Endothelial cell of umbilical vein (primary cell): Measurements from ENCODE around the gene CAMTA1. TPM values are rescaled to one million over a fixed set of nuclear protein-coding genes. Genes with fewer than 3 reads are reported as not detected.

ENCODE experiments used
- BruUV-seq: library from RNA; stranded (reverse); fragments of 400-500 nt; replicated peaks from 2 replicates; lab custom pipeline; 2021; lab: Mats Ljungman, UMichigan
- CTCF ChIA-PET: fragments of 300-600, 350-600 bp; sonication (Branson Sonifier 250); formaldehyde crosslinking; loops from one replicate; lab custom pipeline; 2021; ENCODE audit warnings: antibody characterized with exemption, inconsistent platforms; lab: Charles Lee
- POLR2A ChIA-PET: fragments of 300-600, 350-600 bp; sonication (Branson Sonifier 250); formaldehyde crosslinking; loops from one replicate; lab custom pipeline; 2021; ENCODE audit warnings: antibody characterized with exemption, inconsistent platforms; lab: Charles Lee
- DNase-seq: peaks from one replicate; pipeline ENCODE4 v3.0.0-alpha.2; 2011; ENCODE audit warnings: low read depth, low spot score
- FAIRE-seq: peaks from 2 replicates; lab custom pipeline; 2011; peaks lifted over from hg19 to GRCh38; lab: Jason Lieb, UNC
- H2AFZ ChIP-seq: 2 replicates; pipeline ENCODE4 v1.6.0; 2012; ENCODE audit warnings: low read depth, low read length, control low read depth, inconsistent platforms
- H3K27ac ChIP-seq: 2 replicates; pipeline ENCODE4 v1.5.1; 2011; ENCODE audit warnings: low read depth, mild to moderate bottlenecking, control low read depth, low read length, moderate library complexity; ENCODE audit not compliant: insufficient read depth
- H3K27me3 ChIP-seq, 2 experiments: 2 replicates each; pipeline versions ENCODE4 v1.6.0 to v1.6.1; 2011; ENCODE audit warnings: low read length in 2 of 2, mixed read lengths in 1 of 2; ENCODE audit not compliant: control insufficient read depth in 2 of 2, insufficient read depth in 2 of 2
- H3K36me3 ChIP-seq, 2 experiments: 2 replicates in 1 of 2; 3 replicates in 1 of 2; pipeline ENCODE4 v1.5.1; 2011; ENCODE audit warnings: low read length in 2 of 2, mild to moderate bottlenecking in 1 of 2, moderate library complexity in 1 of 2; ENCODE audit not compliant: control insufficient read depth in 2 of 2, insufficient read depth in 2 of 2; ENCODE audit errors: extremely low read depth in 1 of 2
- H3K4me1 ChIP-seq: 3 replicates; pipeline ENCODE4 v1.5.1; 2011; ENCODE audit warnings: mild to moderate bottlenecking, low read length; ENCODE audit not compliant: control insufficient read depth, insufficient read depth; ENCODE audit errors: extremely low read depth
- H3K4me2 ChIP-seq: 2 replicates; pipeline ENCODE4 v1.6.1; 2011; ENCODE audit warnings: low read length, control low read depth, mixed read lengths; ENCODE audit not compliant: insufficient read depth
- H3K4me3 ChIP-seq, 3 experiments: fragments of 200-600 bp in 1 of 3; sonication (generic), shearing (Covaris generic) in 1 of 3; replicated peaks in 1 of 3; 2 replicates each; pipeline ENCODE4 v1.5.1; 2011 to 2016; ENCODE audit warnings: control low read depth in 3 of 3, low read length in 3 of 3, mild to moderate bottlenecking in 2 of 3, inconsistent platforms in 1 of 3, low read depth in 1 of 3, moderate library complexity in 1 of 3; ENCODE audit not compliant: insufficient read depth in 1 of 3
- H3K79me2 ChIP-seq: 2 replicates; pipeline ENCODE4 v1.6.0; 2012; ENCODE audit warnings: low read length, inconsistent platforms; ENCODE audit not compliant: control insufficient read depth, insufficient read depth
- H3K9ac ChIP-seq: replicated peaks from 2 replicates; pipeline ENCODE3; 2011; ENCODE audit warnings: low read length, control low read depth; ENCODE audit not compliant: insufficient read depth; ENCODE audit errors: extremely low read depth
- H3K9me1 ChIP-seq: replicated peaks from 3 replicates; pipeline ENCODE4 v1.6.0; 2011; ENCODE audit warnings: mild to moderate bottlenecking, low read length; ENCODE audit not compliant: control insufficient read depth, insufficient read depth; ENCODE audit errors: extremely low read depth
- H3K9me3 ChIP-seq: replicated peaks from 2 replicates; pipeline ENCODE4 v1.5.1; 2012; ENCODE audit warnings: low read length, inconsistent platforms; ENCODE audit not compliant: control insufficient read depth, insufficient read depth
- H4K20me1 ChIP-seq: replicated peaks from 2 replicates; pipeline ENCODE3; 2011; ENCODE audit warnings: mild to moderate bottlenecking, low read length; ENCODE audit not compliant: control insufficient read depth, insufficient read depth; ENCODE audit errors: extremely low read depth
- EZH2 ChIP-seq: IDR thresholded peaks from 2 replicates; pipeline ENCODE4 v1.6.1; 2012; ENCODE audit warnings: borderline replicate concordance, low read depth, mild to moderate bottlenecking, moderate library complexity, low read length, inconsistent platforms; ENCODE audit not compliant: severe bottlenecking
- FOS ChIP-seq: IDR thresholded peaks from 2 replicates; pipeline ENCODE4 v1.6.1; 2011; ENCODE audit warnings: mild to moderate bottlenecking, low read length, moderate library complexity, borderline replicate concordance; ENCODE audit not compliant: insufficient read depth
- GATA2 ChIP-seq: IDR thresholded peaks from 2 replicates; pipeline ENCODE4 v1.7.0; 2011; ENCODE audit warnings: low read depth, mild to moderate bottlenecking, moderate library complexity, mixed read lengths, low read length; ENCODE audit not compliant: insufficient read length, insufficient read depth
- JUN ChIP-seq: IDR thresholded peaks from 2 replicates; pipeline ENCODE4 v1.6.1; 2011; ENCODE audit warnings: borderline replicate concordance, low read depth; ENCODE audit not compliant: insufficient read length, insufficient read depth
- MYC ChIP-seq: IDR thresholded peaks from one replicate; pipeline ENCODE4 v1.6.1; 2011; ENCODE audit warnings: mild to moderate bottlenecking, low read depth, low read length
- POLR2A ChIP-seq: IDR thresholded peaks from 2 replicates; pipeline ENCODE4 v1.6.1; 2012; ENCODE audit warnings: low read depth, mild to moderate bottlenecking, control low read depth, low read length
- POLR2AphosphoS5 ChIP-seq: IDR thresholded peaks from 2 replicates; pipeline ENCODE4 v1.6.1; 2012; ENCODE audit warnings: low read depth, mild to moderate bottlenecking, control low read depth, low read length, moderate library complexity; ENCODE audit not compliant: insufficient read depth
- dilution Hi-C: fragments of 300-500 bp; cut with MboI; formaldehyde crosslinking; loops from one replicate; pipeline ENCODE4 v1.15.0; 2019; ENCODE audit warnings: low sequenced_read_pairs; ENCODE audit not compliant: extremely low pct_ligation_motif_present
- intact Hi-C: fragments of 100-400 bp; cut with micrococcal nuclease; formaldehyde crosslinking; loops from one replicate; pipeline ENCODE4 v1.10.0; 2022
- polyA plus RNA-seq, 4 experiments: library from polyadenylated mRNA; depleted of rRNA in 3 of 4; stranded (reverse) in 3 of 4; unstranded in 1 of 4; fragments of >200 nt; gene quantifications; 2 replicates each; pipeline versions ENCODE4 v1.2.1 to v1.2.3, GENCODE V29; 2011 to 2012; ENCODE audit warnings: missing spikeins in 1 of 4
- total RNA-seq: library from RNA; stranded (reverse); gene quantifications from 2 replicates; pipeline ENCODE4 v1.2.3, GENCODE V29; 2021
- TF ChIP-seq, protein P1 (sequence below), 2 donors: IDR thresholded peaks; 1 replicate in 1 of 2; 2 replicates in 1 of 2; pipeline ENCODE4 v1.5.1; 2011; ENCODE audit warnings: low read length in 2 of 2, mild to moderate bottlenecking in 2 of 2, moderate library complexity in 2 of 2, control low read depth in 1 of 2, inconsistent platforms in 1 of 2, low read depth in 1 of 2; ENCODE audit not compliant: insufficient read depth in 1 of 2; ENCODE audit errors: extremely low read depth in 1 of 2
- TF ChIP-seq, protein P2 (sequence below): IDR thresholded peaks from 2 replicates; pipeline ENCODE4 v1.6.1; 2011; ENCODE audit not compliant: insufficient read depth, insufficient read length

The CAMTA1 gene
- total and polyA plus RNA-seq, 2 donors (not counting 3 experiments of a cell fraction or from before 2014, with no cell fraction given) = 50.8 to 92.7 TPM

DNA sequence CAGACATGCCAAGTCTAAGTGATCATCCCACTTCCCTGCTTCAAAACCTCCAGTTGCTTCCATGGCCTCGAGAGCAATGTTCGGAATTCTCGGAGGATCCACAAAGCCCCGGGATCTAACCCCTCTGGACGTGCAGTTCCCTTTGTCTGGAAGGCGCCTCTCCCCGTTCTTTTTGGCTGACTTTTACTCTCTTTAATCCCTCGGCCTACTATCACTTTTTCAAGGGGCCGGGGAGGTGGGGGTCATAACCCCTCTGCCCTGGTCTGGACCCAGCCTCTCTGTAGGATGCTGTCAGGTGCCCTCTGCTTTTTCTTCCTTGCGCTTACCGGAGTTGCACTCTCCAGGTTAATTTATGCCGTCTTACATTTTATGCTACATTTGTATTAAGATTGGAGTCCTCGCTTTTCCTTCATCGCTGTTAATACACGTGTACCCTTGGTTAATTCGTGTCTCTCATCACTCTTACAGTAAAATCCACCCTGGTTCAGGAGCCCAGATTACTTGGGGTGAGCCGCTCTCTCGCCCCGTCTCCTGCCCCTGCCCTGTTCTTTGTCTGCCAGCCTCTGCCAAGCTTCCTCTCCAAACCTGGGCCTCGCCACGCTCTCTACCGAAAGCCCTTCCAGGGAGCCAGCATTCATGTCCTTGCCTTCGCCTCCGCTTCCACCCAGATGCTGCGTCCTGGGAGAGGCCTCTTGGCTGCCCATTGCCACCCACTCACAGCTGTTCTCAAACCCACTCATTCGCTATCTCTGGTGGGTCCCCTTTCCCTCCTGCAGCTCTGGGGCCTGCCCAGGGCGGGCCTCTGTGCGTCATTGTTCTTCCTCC lies 448.6 kb downstream of the CAMTA1 start:
- ChIA-PET POLR2A (no interaction called here), CTCF (no interaction called here)
- dilution Hi-C loops (no loop called here), intact Hi-C loops (no loop called here)
- FAIRE-seq (no peak), DNase-seq (no peak)
- Histone ChIP-seq H4K20me1 (no peaks in the 10 kb centered on the region), H3K79me2 (no peaks in the 10 kb centered on the region), H3K4me1 (no peaks in the 10 kb centered on the region), H2AFZ (no peak overlapping the region), H3K27me3 (no peaks in the 10 kb centered on the region), H3K4me2 (no peak overlapping the region), H3K9ac (no peak overlapping the region), H3K4me3 (no peak overlapping the region), H3K9me1 (no peaks in the 10 kb centered on the region), H3K36me3 (no peaks in the 10 kb centered on the region), H3K27ac (no peak overlapping the region), H3K9me3 (no peaks in the 10 kb centered on the region)
- TF ChIP-seq, protein P1, sequence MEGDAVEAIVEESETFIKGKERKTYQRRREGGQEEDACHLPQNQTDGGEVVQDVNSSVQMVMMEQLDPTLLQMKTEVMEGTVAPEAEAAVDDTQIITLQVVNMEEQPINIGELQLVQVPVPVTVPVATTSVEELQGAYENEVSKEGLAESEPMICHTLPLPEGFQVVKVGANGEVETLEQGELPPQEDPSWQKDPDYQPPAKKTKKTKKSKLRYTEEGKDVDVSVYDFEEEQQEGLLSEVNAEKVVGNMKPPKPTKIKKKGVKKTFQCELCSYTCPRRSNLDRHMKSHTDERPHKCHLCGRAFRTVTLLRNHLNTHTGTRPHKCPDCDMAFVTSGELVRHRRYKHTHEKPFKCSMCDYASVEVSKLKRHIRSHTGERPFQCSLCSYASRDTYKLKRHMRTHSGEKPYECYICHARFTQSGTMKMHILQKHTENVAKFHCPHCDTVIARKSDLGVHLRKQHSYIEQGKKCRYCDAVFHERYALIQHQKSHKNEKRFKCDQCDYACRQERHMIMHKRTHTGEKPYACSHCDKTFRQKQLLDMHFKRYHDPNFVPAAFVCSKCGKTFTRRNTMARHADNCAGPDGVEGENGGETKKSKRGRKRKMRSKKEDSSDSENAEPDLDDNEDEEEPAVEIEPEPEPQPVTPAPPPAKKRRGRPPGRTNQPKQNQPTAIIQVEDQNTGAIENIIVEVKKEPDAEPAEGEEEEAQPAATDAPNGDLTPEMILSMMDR (IDR thresholded peaks at IDR 0.05; ENCODE audit: extremely low read depth in 1 of 2, insufficient read depth in 1 of 2, low read depth in 1 of 2, low read length in 2 of 2) = no peak
- TF ChIP-seq GATA2 (no peak), MYC (no peak), POLR2AphosphoS5 (no peak), POLR2A (no peak), FOS (no peak), JUN (no peak), EZH2 (no peak)
- TF ChIP-seq, protein P2, sequence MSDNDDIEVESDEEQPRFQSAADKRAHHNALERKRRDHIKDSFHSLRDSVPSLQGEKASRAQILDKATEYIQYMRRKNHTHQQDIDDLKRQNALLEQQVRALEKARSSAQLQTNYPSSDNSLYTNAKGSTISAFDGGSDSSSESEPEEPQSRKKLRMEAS = no peak
- no TSS peak for BruUV-seq
